ENCODE results near the gene CLPX. TPM values are rescaled to one million over a fixed set of nuclear protein-coding genes. Genes with fewer than 3 reads are reported as not detected.
"Not testable (repeated sequence)": the region's sequence is repeated elsewhere in the genome, so short reads cannot be mapped to it uniquely, and the experiment has no call there.

CLPX gene
- total RNA-seq, 1 experiment from 2014 or later, result 44.9 TPM

DNA sequence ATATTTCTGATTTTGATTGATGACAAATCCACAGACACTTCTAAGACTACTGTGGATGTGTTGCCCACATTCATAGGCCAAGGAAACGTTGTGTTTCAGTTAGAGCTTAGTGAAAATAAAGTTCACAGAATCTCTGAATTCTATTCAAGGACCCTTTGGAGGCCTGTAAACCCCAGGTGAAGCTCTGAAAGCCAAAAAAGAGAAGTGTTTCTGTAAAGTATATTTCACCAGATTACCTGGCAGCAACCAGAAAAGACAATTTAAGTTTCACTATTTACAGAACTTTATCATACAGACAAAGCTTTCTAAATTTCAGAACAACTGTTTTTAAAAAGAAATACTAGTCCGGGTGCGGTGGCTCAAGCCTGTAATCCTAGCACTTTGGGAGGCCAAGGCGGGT is 2.6 kb downstream of the CLPX start:
- Mint-ChIP-seq H3K27me3 (ENCODE audit: unreplicated experiment) (no peaks in the 10 kb centered on the region), H3K4me1 (ENCODE audit: low read depth, unreplicated experiment) (peaks cover 7% of the 10 kb centered on the region), H3K4me3 (ENCODE audit: low read depth, unreplicated experiment) (peak overlapping the region; percentile 95), H3K9me3 (ENCODE audit: low read depth, unreplicated experiment) (no peaks in the 10 kb centered on the region), H3K27ac (ENCODE audit: unreplicated experiment) (no peak overlapping the region), H3K36me3 (ENCODE audit: insufficient read depth, unreplicated experiment) (peaks cover 49% of the 10 kb centered on the region)
- TSS peak; percentile 6 for BruUV-seq (replicated peaks)
- intact Hi-C loops (cut with micrococcal nuclease; ENCODE audit: unreplicated experiment), result no loop called here
- TF ChIP-seq, protein P1, sequence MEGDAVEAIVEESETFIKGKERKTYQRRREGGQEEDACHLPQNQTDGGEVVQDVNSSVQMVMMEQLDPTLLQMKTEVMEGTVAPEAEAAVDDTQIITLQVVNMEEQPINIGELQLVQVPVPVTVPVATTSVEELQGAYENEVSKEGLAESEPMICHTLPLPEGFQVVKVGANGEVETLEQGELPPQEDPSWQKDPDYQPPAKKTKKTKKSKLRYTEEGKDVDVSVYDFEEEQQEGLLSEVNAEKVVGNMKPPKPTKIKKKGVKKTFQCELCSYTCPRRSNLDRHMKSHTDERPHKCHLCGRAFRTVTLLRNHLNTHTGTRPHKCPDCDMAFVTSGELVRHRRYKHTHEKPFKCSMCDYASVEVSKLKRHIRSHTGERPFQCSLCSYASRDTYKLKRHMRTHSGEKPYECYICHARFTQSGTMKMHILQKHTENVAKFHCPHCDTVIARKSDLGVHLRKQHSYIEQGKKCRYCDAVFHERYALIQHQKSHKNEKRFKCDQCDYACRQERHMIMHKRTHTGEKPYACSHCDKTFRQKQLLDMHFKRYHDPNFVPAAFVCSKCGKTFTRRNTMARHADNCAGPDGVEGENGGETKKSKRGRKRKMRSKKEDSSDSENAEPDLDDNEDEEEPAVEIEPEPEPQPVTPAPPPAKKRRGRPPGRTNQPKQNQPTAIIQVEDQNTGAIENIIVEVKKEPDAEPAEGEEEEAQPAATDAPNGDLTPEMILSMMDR (IDR thresholded peaks at IDR 0.05; ENCODE audit: unreplicated experiment), result no peak
- no peak for DNase-seq
- CTCF ChIA-PET, result interaction anchor here (0.6 to 0.7 kb wide), 3 partner anchors 12 to 101 kb away, joined by 3 to 6 read pairs (median 5); no protein-coding TSS in a partner anchor

DNA sequence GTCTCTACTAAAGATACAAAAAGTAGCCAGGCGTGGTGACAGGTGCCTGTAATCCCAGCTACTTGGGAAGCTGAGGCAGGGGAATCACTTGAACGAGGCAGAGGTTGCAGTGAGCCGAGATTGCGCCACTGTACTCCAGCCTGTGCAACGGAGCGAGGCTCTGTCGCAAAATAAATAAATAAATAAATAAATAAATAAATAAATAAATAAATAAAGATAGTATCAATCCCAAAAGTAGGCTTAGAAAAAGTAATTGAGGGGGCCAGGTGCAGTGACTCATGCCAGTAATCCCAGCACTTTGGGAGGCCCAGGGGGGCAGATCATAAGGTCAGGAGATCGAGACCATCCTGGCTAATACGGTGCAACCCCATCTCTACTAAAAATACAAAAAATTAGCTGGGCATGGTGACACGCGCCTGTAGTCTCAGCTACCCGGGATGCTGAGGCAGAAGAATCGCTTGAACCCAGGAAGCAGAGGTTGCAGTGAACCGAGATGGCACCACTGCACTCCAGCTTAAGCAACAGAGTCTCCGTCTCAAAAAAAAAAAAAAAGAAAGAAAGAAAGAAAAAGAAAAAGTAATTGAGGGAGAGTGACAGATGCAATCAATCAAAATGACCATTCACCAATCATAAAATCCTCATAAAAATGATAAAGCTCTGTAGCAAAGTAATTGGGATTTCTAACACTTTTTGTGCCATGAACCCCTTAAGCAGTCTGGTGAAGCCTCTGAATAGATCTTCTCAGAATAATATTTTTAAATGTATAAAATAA is 3.4 kb downstream of the CLPX start:
- H3K4me1 Mint-ChIP-seq (ENCODE audit: low read depth, unreplicated experiment); DNase-seq; BruUV-seq (replicated peaks); H3K9me3 Mint-ChIP-seq (ENCODE audit: low read depth, unreplicated experiment); intact Hi-C loops (cut with micrococcal nuclease; ENCODE audit: unreplicated experiment); H3K27ac Mint-ChIP-seq (ENCODE audit: unreplicated experiment); H3K4me3 Mint-ChIP-seq (ENCODE audit: low read depth, unreplicated experiment); H3K27me3 Mint-ChIP-seq (ENCODE audit: unreplicated experiment): not testable (repeated sequence)
- H3K36me3 Mint-ChIP-seq (ENCODE audit: insufficient read depth, unreplicated experiment), result peaks cover 55% of the 10 kb centered on the region
- CTCF ChIA-PET, result interaction anchor here (0.6 to 0.7 kb wide), 4 partner anchors 12 to 115 kb away, joined by 3 to 6 read pairs (median 4); no protein-coding TSS in a partner anchor

DNA sequence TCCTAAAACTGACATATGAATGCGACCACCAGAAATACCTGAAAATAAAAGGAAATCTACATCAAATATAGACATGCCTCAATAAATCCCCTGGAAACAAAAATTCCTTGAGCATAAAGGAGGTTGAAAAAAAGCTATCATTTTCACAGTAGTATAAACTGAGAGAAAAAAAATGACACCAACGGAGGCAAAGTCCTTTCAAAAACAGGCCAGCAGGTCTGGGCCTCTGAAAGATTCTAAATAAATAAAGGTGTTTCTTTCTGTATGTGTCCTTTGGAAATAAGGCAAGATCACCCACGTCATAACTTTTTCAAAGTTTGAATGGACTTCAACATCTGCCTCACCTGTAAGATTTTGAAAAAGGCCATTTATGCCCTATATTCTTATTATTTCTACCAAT is 5.0 kb downstream of the CLPX start:
- no TSS peak for BruUV-seq (replicated peaks)
- Mint-ChIP-seq H3K36me3 (ENCODE audit: insufficient read depth, unreplicated experiment) (peaks cover 56% of the 10 kb centered on the region), H3K4me1 (ENCODE audit: low read depth, unreplicated experiment) (peaks cover 7% of the 10 kb centered on the region), H3K9me3 (ENCODE audit: low read depth, unreplicated experiment) (no peaks in the 10 kb centered on the region), H3K4me3 (ENCODE audit: low read depth, unreplicated experiment) (no peak overlapping the region), H3K27me3 (ENCODE audit: unreplicated experiment) (no peaks in the 10 kb centered on the region), H3K27ac (ENCODE audit: unreplicated experiment) (no peak overlapping the region)
- TF ChIP-seq, protein P1 (IDR thresholded peaks at IDR 0.05; ENCODE audit: unreplicated experiment), result no peak
- no peak for DNase-seq
- CTCF ChIA-PET, result no interaction called here
- intact Hi-C loops (cut with micrococcal nuclease; ENCODE audit: unreplicated experiment), result no loop called here

DNA sequence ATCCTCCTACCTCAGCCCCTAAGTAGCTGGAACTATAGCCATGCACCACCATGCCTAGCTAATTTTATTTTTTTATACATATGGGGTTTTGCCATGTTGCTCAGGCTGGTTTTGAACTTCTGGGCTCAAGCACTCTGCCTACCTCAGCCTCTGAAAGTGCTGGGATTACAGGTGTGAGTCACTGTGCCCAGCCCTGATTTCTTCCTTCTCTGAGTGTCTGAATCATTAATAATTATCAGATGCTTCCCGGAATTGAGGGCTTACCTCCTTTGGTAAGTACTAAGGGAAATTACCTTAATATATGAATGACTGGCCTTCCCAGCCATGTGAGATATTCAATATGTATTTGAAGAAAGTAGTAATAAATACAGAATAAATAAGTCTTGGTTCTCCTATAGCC is 7.2 kb downstream of the CLPX start:
- Mint-ChIP-seq H3K27ac (ENCODE audit: unreplicated experiment) (no peak overlapping the region), H3K27me3 (ENCODE audit: unreplicated experiment) (no peaks in the 10 kb centered on the region), H3K4me1 (ENCODE audit: low read depth, unreplicated experiment) (peaks cover 16% of the 10 kb centered on the region), H3K36me3 (ENCODE audit: insufficient read depth, unreplicated experiment) (peaks cover 44% of the 10 kb centered on the region), H3K4me3 (ENCODE audit: low read depth, unreplicated experiment) (no peak overlapping the region), H3K9me3 (ENCODE audit: low read depth, unreplicated experiment) (no peaks in the 10 kb centered on the region)
- TF ChIP-seq, protein P1 (IDR thresholded peaks at IDR 0.05; ENCODE audit: unreplicated experiment), result no peak
- DNase-seq, result peak; percentile 58
- no TSS peak for BruUV-seq (replicated peaks)
- intact Hi-C loops (cut with micrococcal nuclease; ENCODE audit: unreplicated experiment), result no loop called here
- CTCF ChIA-PET, result interaction anchor here (0.7 kb wide), 1 partner anchor 144 kb away, joined by 3 read pairs; no protein-coding TSS in a partner anchor

DNA sequence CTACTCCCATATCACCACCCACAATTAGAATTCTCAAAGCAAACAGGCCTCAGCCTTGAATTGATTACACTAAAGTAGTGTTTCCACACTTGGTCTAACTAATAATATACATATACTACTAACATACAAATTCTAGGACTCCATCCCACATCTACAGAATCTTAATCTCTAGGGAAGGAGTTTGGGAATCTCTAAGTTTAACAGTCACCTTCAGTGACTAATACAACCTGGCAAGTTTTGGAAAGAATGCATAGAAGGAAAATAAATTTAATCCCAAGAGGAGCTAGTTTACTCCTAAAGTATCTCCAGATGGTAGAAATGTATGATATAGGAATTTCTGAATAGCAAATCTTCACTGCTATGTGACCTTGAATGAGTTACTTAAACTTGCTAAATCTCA is 9.1 kb downstream of the CLPX start:
- intact Hi-C loops (cut with micrococcal nuclease; ENCODE audit: unreplicated experiment), result no loop called here
- Mint-ChIP-seq H3K9me3 (ENCODE audit: low read depth, unreplicated experiment) (no peaks in the 10 kb centered on the region), H3K36me3 (ENCODE audit: insufficient read depth, unreplicated experiment) (peaks cover 51% of the 10 kb centered on the region), H3K27ac (ENCODE audit: unreplicated experiment) (no peak overlapping the region), H3K4me3 (ENCODE audit: low read depth, unreplicated experiment) (no peak overlapping the region), H3K4me1 (ENCODE audit: low read depth, unreplicated experiment) (peaks cover 17% of the 10 kb centered on the region), H3K27me3 (ENCODE audit: unreplicated experiment) (no peaks in the 10 kb centered on the region)
- TF ChIP-seq, protein P1 (IDR thresholded peaks at IDR 0.05; ENCODE audit: unreplicated experiment), result no peak
- no peak for DNase-seq
- CTCF ChIA-PET, result interaction anchor here (0.7 kb wide), 1 partner anchor 698 kb away, joined by 5 read pairs; no protein-coding TSS in a partner anchor
- no TSS peak for BruUV-seq (replicated peaks)
